MM.1S (cell line): Measurements from ENCODE around the gene PEAR1.

Experiments
- DNase-seq: peaks from one replicate; pipeline ENCODE4 v3.0.0-alpha.2; 2015
- H2AFZ ChIP-seq: fragments of 300-600 bp; sonication (generic); 2 replicates; pipeline ENCODE4 v1.6.0; 2016; ENCODE audit warnings: antibody characterized with exemption, low read length
- H3F3A ChIP-seq: fragments of 300-600 bp; sonication (generic); 2 replicates; pipeline ENCODE4 v1.6.1; 2016; ENCODE audit warnings: mild to moderate bottlenecking, antibody characterized with exemption, low read length, moderate library complexity, mixed read lengths; ENCODE audit not compliant: insufficient read depth
- H3K27ac ChIP-seq: fragments of 300-600 bp; sonication (generic); 2 replicates; pipeline ENCODE4 v1.5.1; 2016; ENCODE audit warnings: mild to moderate bottlenecking, low read length
- H3K27me3 ChIP-seq: fragments of 300-600 bp; sonication (generic); replicated peaks from 2 replicates; pipeline ENCODE4 v1.6.0; 2016; ENCODE audit warnings: low read length; ENCODE audit not compliant: insufficient read depth
- H3K36me3 ChIP-seq: fragments of 300-600 bp; sonication (generic); replicated peaks from 2 replicates; pipeline ENCODE4 v1.6.1; 2016; ENCODE audit warnings: mild to moderate bottlenecking, low read length, mixed read lengths; ENCODE audit not compliant: insufficient read depth
- H3K4me1 ChIP-seq: fragments of 300-600 bp; sonication (generic); 2 replicates; pipeline ENCODE4 v1.6.1; 2016; ENCODE audit warnings: low read length, mixed read lengths
- H3K4me2 ChIP-seq: fragments of 300-600 bp; sonication (generic); 2 replicates; pipeline ENCODE4 v1.6.0; 2016; ENCODE audit warnings: low read depth, low read length
- H3K4me3 ChIP-seq: fragments of 300-600 bp; sonication (generic); 2 replicates; pipeline ENCODE4 v1.5.1; 2016; ENCODE audit warnings: low read length, mixed read lengths
- H3K79me2 ChIP-seq: fragments of 300-600 bp; sonication (generic); 2 replicates; pipeline ENCODE4 v1.6.1; 2016; ENCODE audit warnings: mixed run types, low read length, mixed read lengths
- H3K9ac ChIP-seq: fragments of 300-600 bp; sonication (generic); 2 replicates; pipeline ENCODE4 v1.6.1; 2016; ENCODE audit warnings: low read length, mixed read lengths
- H3K9me2 ChIP-seq: fragments of 300-600 bp; sonication (generic); replicated peaks from 2 replicates; pipeline ENCODE4 v1.6.1; 2016; ENCODE audit warnings: mild to moderate bottlenecking, low read length, mixed read lengths; ENCODE audit not compliant: insufficient read depth
- H3K9me3 ChIP-seq: fragments of 300-600 bp; sonication (generic); replicated peaks from 2 replicates; pipeline ENCODE4 v1.6.1; 2016; ENCODE audit warnings: mild to moderate bottlenecking, low read length, mixed read lengths; ENCODE audit not compliant: insufficient read depth
- H4K20me1 ChIP-seq: fragments of 300-600 bp; sonication (generic); 2 replicates; pipeline ENCODE4 v1.6.1; 2016; ENCODE audit warnings: mild to moderate bottlenecking, low read length, moderate library complexity, mixed read lengths; ENCODE audit not compliant: insufficient read depth
- CTCF ChIP-seq: fragments of 300-600 bp; sonication (generic); IDR thresholded peaks from 2 replicates; pipeline ENCODE4 v1.5.1; 2016; ENCODE audit warnings: antibody characterized with exemption, low read length, mixed read lengths
- EZH2 ChIP-seq: fragments of 300-600 bp; sonication (generic); optimal IDR thresholded peaks from 2 replicates; pipeline ENCODE3; 2017; ENCODE audit warnings: low read depth, mild to moderate bottlenecking, antibody characterized with exemption, low read length, mixed read lengths
- EZH2phosphoT487 ChIP-seq: fragments of 300-600 bp; sonication (generic); IDR thresholded peaks from 2 replicates; pipeline ENCODE4 v1.6.1; 2018; ENCODE audit warnings: antibody characterized with exemption, low read length

Gene PEAR1

GRCh38 chr1:156927215-156928042 lies 33.9 kb downstream of the PEAR1 start:
- no peaks in the 10 kb centered on the region for H3K9me2 ChIP-seq
- peaks cover 7% of the 10 kb centered on the region; the same call in 1 of the 2 replicates for H3K4me1 ChIP-seq
- no peaks in the 10 kb centered on the region for H4K20me1 ChIP-seq
- peak overlapping the region; percentile 56; the same call in 1 of the 2 replicates for H2AFZ ChIP-seq
- peak; percentile 73 for DNase-seq
- no peak for TF ChIP-seq EZH2
- TF ChIP-seq CTCF = peak; percentile 74
- no peaks in the 10 kb centered on the region for H3K36me3 ChIP-seq
- peak overlapping the region; percentile 44 for H3K4me3 ChIP-seq
- H3K27me3 ChIP-seq = peaks cover 85% of the 10 kb centered on the region
- no peak overlapping the region for H3K27ac ChIP-seq
- H3K4me2 ChIP-seq = peak overlapping the region; percentile 84
- no peak overlapping the region for H3K9ac ChIP-seq
- H3K79me2 ChIP-seq = no peaks in the 10 kb centered on the region
- no peaks in the 10 kb centered on the region for H3K9me3 ChIP-seq
- no peaks in the 10 kb centered on the region for H3F3A ChIP-seq

- Histone ChIP-seq H3F3A (no peaks in the 10 kb centered on the region), H3K79me2 (no peaks in the 10 kb centered on the region), H3K9me2 (no peaks in the 10 kb centered on the region), H3K27me3 (peaks cover 78% of the 10 kb centered on the region), H2AFZ (no peak overlapping the region), H3K9me3 (no peaks in the 10 kb centered on the region), H4K20me1 (no peaks in the 10 kb centered on the region), H3K36me3 (no peaks in the 10 kb centered on the region), H3K9ac (no peak overlapping the region), H3K4me2 (peak overlapping the region; percentile 84; the same call in 1 of the 2 replicates), H3K27ac (no peak overlapping the region), H3K4me1 (peaks cover 7% of the 10 kb centered on the region; the same call in 1 of the 2 replicates), H3K4me3 (no peak overlapping the region; the same call in 1 of the 2 replicates)
- TF ChIP-seq EZH2phosphoT487 (no peak), CTCF (no peak), EZH2 (no peak)
- no peak for DNase-seq
These were observed 34.6 kb downstream of the PEAR1 start for GRCh38 chr1:156928043-156928602.

- no peak for DNase-seq
- Histone ChIP-seq H3K4me3 (no peak overlapping the region), H3K9ac (no peak overlapping the region), H3K9me2 (no peaks in the 10 kb centered on the region), H3K36me3 (no peaks in the 10 kb centered on the region), H4K20me1 (no peaks in the 10 kb centered on the region), H3F3A (no peaks in the 10 kb centered on the region), H3K27me3 (peaks cover 62% of the 10 kb centered on the region), H3K79me2 (no peaks in the 10 kb centered on the region), H3K27ac (no peak overlapping the region), H3K4me1 (peaks cover 7% of the 10 kb centered on the region; the same call in 1 of the 2 replicates), H3K9me3 (no peaks in the 10 kb centered on the region), H3K4me2 (no peak overlapping the region), H2AFZ (no peak overlapping the region)
- TF ChIP-seq EZH2phosphoT487 = no peak
- TF ChIP-seq CTCF = no peak
- no peak for TF ChIP-seq EZH2
These were observed 36.2 kb downstream of the PEAR1 start for GRCh38 chr1:156929596-156930238.
